Endothelial cell of umbilical vein (primary cell): ENCODE data around the gene PLA2G12B. TPM values are rescaled to one million over a fixed set of nuclear protein-coding genes. Genes with fewer than 3 reads are reported as not detected.

Source experiments
- BruUV-seq: library from RNA; stranded (reverse); fragments of 400-500 nt; replicated peaks from 2 replicates; lab custom pipeline; 2021; lab: Mats Ljungman, UMichigan
- CTCF ChIA-PET: fragments of 300-600, 350-600 bp; sonication (Branson Sonifier 250); formaldehyde crosslinking; loops from one replicate; lab custom pipeline; 2021; ENCODE audit warnings: antibody characterized with exemption, inconsistent platforms; lab: Charles Lee
- POLR2A ChIA-PET: fragments of 300-600, 350-600 bp; sonication (Branson Sonifier 250); formaldehyde crosslinking; loops from one replicate; lab custom pipeline; 2021; ENCODE audit warnings: antibody characterized with exemption, inconsistent platforms; lab: Charles Lee
- DNase-seq: peaks from one replicate; pipeline ENCODE4 v3.0.0-alpha.2; 2011; ENCODE audit warnings: low read depth, low spot score
- FAIRE-seq: peaks from 2 replicates; lab custom pipeline; 2011; peaks lifted over from hg19 to GRCh38; lab: Jason Lieb, UNC
- H2AFZ ChIP-seq: 2 replicates; pipeline ENCODE4 v1.6.0; 2012; ENCODE audit warnings: low read depth, low read length, control low read depth, inconsistent platforms
- H3K27ac ChIP-seq: 2 replicates; pipeline ENCODE4 v1.5.1; 2011; ENCODE audit warnings: low read depth, mild to moderate bottlenecking, control low read depth, low read length, moderate library complexity; ENCODE audit not compliant: insufficient read depth
- H3K27me3 ChIP-seq, 2 experiments: 2 replicates each; pipeline versions ENCODE4 v1.6.0 to v1.6.1; 2011; ENCODE audit warnings: low read length in 2 of 2, mixed read lengths in 1 of 2; ENCODE audit not compliant: control insufficient read depth in 2 of 2, insufficient read depth in 2 of 2
- H3K36me3 ChIP-seq, 2 experiments: 2 replicates in 1 of 2; 3 replicates in 1 of 2; pipeline ENCODE4 v1.5.1; 2011; ENCODE audit warnings: low read length in 2 of 2, mild to moderate bottlenecking in 1 of 2, moderate library complexity in 1 of 2; ENCODE audit not compliant: control insufficient read depth in 2 of 2, insufficient read depth in 2 of 2; ENCODE audit errors: extremely low read depth in 1 of 2
- H3K4me1 ChIP-seq: 3 replicates; pipeline ENCODE4 v1.5.1; 2011; ENCODE audit warnings: mild to moderate bottlenecking, low read length; ENCODE audit not compliant: control insufficient read depth, insufficient read depth; ENCODE audit errors: extremely low read depth
- H3K4me2 ChIP-seq: 2 replicates; pipeline ENCODE4 v1.6.1; 2011; ENCODE audit warnings: low read length, control low read depth, mixed read lengths; ENCODE audit not compliant: insufficient read depth
- H3K4me3 ChIP-seq, 3 experiments: fragments of 200-600 bp in 1 of 3; sonication (generic), shearing (Covaris generic) in 1 of 3; replicated peaks in 1 of 3; 2 replicates each; pipeline ENCODE4 v1.5.1; 2011 to 2016; ENCODE audit warnings: control low read depth in 3 of 3, low read length in 3 of 3, mild to moderate bottlenecking in 2 of 3, inconsistent platforms in 1 of 3, low read depth in 1 of 3, moderate library complexity in 1 of 3; ENCODE audit not compliant: insufficient read depth in 1 of 3
- H3K79me2 ChIP-seq: 2 replicates; pipeline ENCODE4 v1.6.0; 2012; ENCODE audit warnings: low read length, inconsistent platforms; ENCODE audit not compliant: control insufficient read depth, insufficient read depth
- H3K9ac ChIP-seq: replicated peaks from 2 replicates; pipeline ENCODE3; 2011; ENCODE audit warnings: low read length, control low read depth; ENCODE audit not compliant: insufficient read depth; ENCODE audit errors: extremely low read depth
- H3K9me1 ChIP-seq: replicated peaks from 3 replicates; pipeline ENCODE4 v1.6.0; 2011; ENCODE audit warnings: mild to moderate bottlenecking, low read length; ENCODE audit not compliant: control insufficient read depth, insufficient read depth; ENCODE audit errors: extremely low read depth
- H3K9me3 ChIP-seq: replicated peaks from 2 replicates; pipeline ENCODE4 v1.5.1; 2012; ENCODE audit warnings: low read length, inconsistent platforms; ENCODE audit not compliant: control insufficient read depth, insufficient read depth
- H4K20me1 ChIP-seq: replicated peaks from 2 replicates; pipeline ENCODE3; 2011; ENCODE audit warnings: mild to moderate bottlenecking, low read length; ENCODE audit not compliant: control insufficient read depth, insufficient read depth; ENCODE audit errors: extremely low read depth
- CTCF ChIP-seq, 2 donors: IDR thresholded peaks; 1 replicate in 1 of 2; 2 replicates in 1 of 2; pipeline ENCODE4 v1.5.1; 2011; ENCODE audit warnings: low read length in 2 of 2, mild to moderate bottlenecking in 2 of 2, moderate library complexity in 2 of 2, control low read depth in 1 of 2, inconsistent platforms in 1 of 2, low read depth in 1 of 2; ENCODE audit not compliant: insufficient read depth in 1 of 2; ENCODE audit errors: extremely low read depth in 1 of 2
- EZH2 ChIP-seq: IDR thresholded peaks from 2 replicates; pipeline ENCODE4 v1.6.1; 2012; ENCODE audit warnings: borderline replicate concordance, low read depth, mild to moderate bottlenecking, moderate library complexity, low read length, inconsistent platforms; ENCODE audit not compliant: severe bottlenecking
- FOS ChIP-seq: IDR thresholded peaks from 2 replicates; pipeline ENCODE4 v1.6.1; 2011; ENCODE audit warnings: mild to moderate bottlenecking, low read length, moderate library complexity, borderline replicate concordance; ENCODE audit not compliant: insufficient read depth
- GATA2 ChIP-seq: IDR thresholded peaks from 2 replicates; pipeline ENCODE4 v1.7.0; 2011; ENCODE audit warnings: low read depth, mild to moderate bottlenecking, moderate library complexity, mixed read lengths, low read length; ENCODE audit not compliant: insufficient read length, insufficient read depth
- JUN ChIP-seq: IDR thresholded peaks from 2 replicates; pipeline ENCODE4 v1.6.1; 2011; ENCODE audit warnings: borderline replicate concordance, low read depth; ENCODE audit not compliant: insufficient read length, insufficient read depth
- MYC ChIP-seq: IDR thresholded peaks from one replicate; pipeline ENCODE4 v1.6.1; 2011; ENCODE audit warnings: mild to moderate bottlenecking, low read depth, low read length
- POLR2A ChIP-seq: IDR thresholded peaks from 2 replicates; pipeline ENCODE4 v1.6.1; 2012; ENCODE audit warnings: low read depth, mild to moderate bottlenecking, control low read depth, low read length
- POLR2AphosphoS5 ChIP-seq: IDR thresholded peaks from 2 replicates; pipeline ENCODE4 v1.6.1; 2012; ENCODE audit warnings: low read depth, mild to moderate bottlenecking, control low read depth, low read length, moderate library complexity; ENCODE audit not compliant: insufficient read depth
- dilution Hi-C: fragments of 300-500 bp; cut with MboI; formaldehyde crosslinking; loops from one replicate; pipeline ENCODE4 v1.15.0; 2019; ENCODE audit warnings: low sequenced_read_pairs; ENCODE audit not compliant: extremely low pct_ligation_motif_present
- intact Hi-C: fragments of 100-400 bp; cut with micrococcal nuclease; formaldehyde crosslinking; loops from one replicate; pipeline ENCODE4 v1.10.0; 2022
- polyA plus RNA-seq, 4 experiments: library from polyadenylated mRNA; depleted of rRNA in 3 of 4; stranded (reverse) in 3 of 4; unstranded in 1 of 4; fragments of >200 nt; gene quantifications; 2 replicates each; pipeline versions ENCODE4 v1.2.1 to v1.2.3, GENCODE V29; 2011 to 2012; ENCODE audit warnings: missing spikeins in 1 of 4
- total RNA-seq: library from RNA; stranded (reverse); gene quantifications from 2 replicates; pipeline ENCODE4 v1.2.3, GENCODE V29; 2021
- TF ChIP-seq, protein P1 (sequence below): IDR thresholded peaks from 2 replicates; pipeline ENCODE4 v1.6.1; 2011; ENCODE audit not compliant: insufficient read depth, insufficient read length

Gene PLA2G12B
- total and polyA plus RNA-seq, 2 donors (not counting 3 experiments of a cell fraction or from before 2014, with no cell fraction given): not detected

DNA sequence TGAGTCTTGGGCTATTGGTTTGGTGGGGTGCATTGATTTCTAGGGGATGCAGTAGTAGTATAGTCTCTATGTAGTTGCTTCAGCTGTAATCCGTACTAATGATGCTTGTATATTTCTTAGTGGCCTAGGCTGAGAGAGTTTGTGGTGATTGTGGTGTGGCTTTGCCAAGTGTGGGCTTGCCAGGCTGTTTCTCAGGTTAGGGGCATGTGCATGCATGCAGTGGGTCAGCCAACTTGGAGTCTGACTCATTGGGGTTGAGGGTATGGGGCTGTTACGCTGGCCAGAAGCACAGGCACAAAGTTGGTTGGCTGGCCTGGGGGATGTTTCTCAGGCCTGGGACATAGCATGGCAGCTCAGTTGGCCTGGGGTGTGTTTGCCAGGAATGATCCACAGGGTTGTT lies 25.7 kb upstream of the PLA2G12B start:
- DNase-seq: no peak
- intact Hi-C loops (no loop called here), dilution Hi-C loops (no loop called here)
- no peaks in the 10 kb centered on the region for H3K79me2 ChIP-seq
- H3K27ac ChIP-seq: no peak overlapping the region
- H3K27me3 ChIP-seq: no peaks in the 10 kb centered on the region
- no peak overlapping the region for H3K4me3 ChIP-seq
- no peak overlapping the region for H3K4me2 ChIP-seq
- no peaks in the 10 kb centered on the region for H3K4me1 ChIP-seq
- no peak overlapping the region for H3K9ac ChIP-seq
- no peaks in the 10 kb centered on the region for H3K9me3 ChIP-seq
- H3K36me3 ChIP-seq: no peaks in the 10 kb centered on the region
- BruUV-seq: no TSS peak
- TF ChIP-seq MYC: no peak
- TF ChIP-seq, protein P1, sequence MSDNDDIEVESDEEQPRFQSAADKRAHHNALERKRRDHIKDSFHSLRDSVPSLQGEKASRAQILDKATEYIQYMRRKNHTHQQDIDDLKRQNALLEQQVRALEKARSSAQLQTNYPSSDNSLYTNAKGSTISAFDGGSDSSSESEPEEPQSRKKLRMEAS: no peak
- TF ChIP-seq EZH2: no peak
- TF ChIP-seq JUN: no peak
- FAIRE-seq: no peak
- no peaks in the 10 kb centered on the region for H4K20me1 ChIP-seq
- H2AFZ ChIP-seq: no peak overlapping the region
- ChIA-PET POLR2A (no interaction called here), CTCF (no interaction called here)
- no peaks in the 10 kb centered on the region for H3K9me1 ChIP-seq

DNA sequence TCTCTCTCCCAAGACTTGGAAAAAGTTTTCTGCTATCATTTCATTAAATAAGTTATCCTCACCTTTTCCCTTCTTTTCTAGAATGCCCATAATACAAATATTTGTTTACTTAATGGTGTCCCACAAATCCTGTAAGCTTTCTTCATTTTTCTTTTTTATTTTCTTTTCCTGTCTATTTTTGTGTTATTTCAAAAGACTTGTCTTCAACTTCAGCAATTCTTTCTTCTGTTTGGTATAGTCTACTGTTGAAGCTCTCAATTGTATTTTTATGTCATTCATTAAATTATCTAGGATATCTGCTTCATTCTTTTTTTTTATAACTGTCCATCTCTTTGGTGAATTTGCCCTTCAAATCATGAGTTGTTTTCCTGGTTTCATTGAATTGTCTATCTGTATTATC lies 25.1 kb upstream of the PLA2G12B start:
- TF ChIP-seq FOS: no peak
- no peak for TF ChIP-seq MYC
- no peak for TF ChIP-seq POLR2A
- no peak for TF ChIP-seq EZH2
- TF ChIP-seq GATA2: no peak
- TF ChIP-seq JUN: no peak
- TF ChIP-seq POLR2AphosphoS5: no peak
- no peak for TF ChIP-seq CTCF (IDR thresholded peaks at IDR 0.05; ENCODE audit: extremely low read depth in 1 of 2, insufficient read depth in 1 of 2, low read depth in 1 of 2, low read length in 2 of 2)
- TF ChIP-seq, protein P1: no peak
- no peak overlapping the region for H3K27ac ChIP-seq
- BruUV-seq: no TSS peak
- no peaks in the 10 kb centered on the region for H4K20me1 ChIP-seq
- H2AFZ ChIP-seq: no peak overlapping the region
- intact Hi-C loops: no loop called here
- H3K9me1 ChIP-seq: no peaks in the 10 kb centered on the region
- no peaks in the 10 kb centered on the region for H3K4me1 ChIP-seq
- no peak overlapping the region for H3K9ac ChIP-seq
- ChIA-PET POLR2A (no interaction called here), CTCF (no interaction called here)
- no peaks in the 10 kb centered on the region for H3K27me3 ChIP-seq
- FAIRE-seq (no peak), DNase-seq (no peak)
- no peak overlapping the region for H3K4me2 ChIP-seq
- H3K36me3 ChIP-seq: no peaks in the 10 kb centered on the region
- dilution Hi-C loops: no loop called here
- no peaks in the 10 kb centered on the region for H3K79me2 ChIP-seq
- no peak overlapping the region for H3K4me3 ChIP-seq
- H3K9me3 ChIP-seq: no peaks in the 10 kb centered on the region
